A549 (cell line): ENCODE measurements around the gene TPBGL. TPM values are rescaled to one million over a fixed set of nuclear protein-coding genes. Genes with fewer than 3 reads are reported as not detected.

Experiments used
- ATAC-seq, 2 experiments: fragments of 200-7000 bp in 1 of 2; fragments of >200 bp in 1 of 2; cut with Nextera tagmentation in 1 of 2; cut with Tn5 transposase in 1 of 2; 3 replicates each; pipeline versions ENCODE4 v1.8.0 to v1.9.1; 2018 to 2020; ENCODE audit warnings: mild to moderate bottlenecking in 1 of 2, moderate library complexity in 1 of 2
- CTCF ChIA-PET: fragments of 300-600 bp; sonication (Branson Sonifier 250); formaldehyde crosslinking; extraction: SDS; loops from one replicate; lab custom pipeline; 2021; ENCODE audit warnings: antibody characterized with exemption, inconsistent platforms; lab: Yijun Ruan, JAX
- POLR2A ChIA-PET: fragments of 350-600 bp; formaldehyde crosslinking; extraction: SDS; loops from one replicate; lab custom pipeline; 2021; ENCODE audit warnings: antibody characterized with exemption, inconsistent platforms; lab: Yijun Ruan, JAX
- DNase-seq, 2 experiments: peaks; one replicate each; pipeline versions ENCODE4 v3.0.0 to v3.0.0-alpha.2; 2011 to 2016; ENCODE audit warnings: low read depth in 1 of 2, low spot score in 1 of 2
- FAIRE-seq: peaks from 2 replicates; lab custom pipeline; 2011; peaks lifted over from hg19 to GRCh38; lab: Jason Lieb, UNC
- H3K27ac ChIP-seq, 2 experiments: fragments of >200 bp; sonication (Bioruptor Twin); formaldehyde crosslinking; 3 replicates each; pipeline ENCODE4 v1.5.1; 2016 to 2017
- H3K4me1 ChIP-seq: fragments of >200 bp; sonication (Bioruptor Twin); formaldehyde crosslinking; 3 replicates; pipeline ENCODE4 v1.6.1; 2016
- H3K4me2 ChIP-seq: fragments of >200 bp; sonication (Bioruptor Twin); formaldehyde crosslinking; 3 replicates; pipeline ENCODE4 v1.6.1; 2016
- H3K4me3 ChIP-seq: fragments of >200 bp; sonication (Bioruptor Twin); formaldehyde crosslinking; 3 replicates; pipeline ENCODE4 v1.5.1; 2016
- H3K9me3 ChIP-seq: fragments of >200 bp; sonication (Bioruptor Twin); formaldehyde crosslinking; 3 replicates; pipeline ENCODE4 v1.6.1; 2016
- CBX8 ChIP-seq: fragments of 200-600 bp; sonication (generic); IDR thresholded peaks from 2 replicates; pipeline ENCODE4 v1.6.1; 2016
- CHD2 ChIP-seq: fragments of 150-350 bp; IDR thresholded peaks from 2 replicates; pipeline ENCODE4 v1.6.1; 2014; ENCODE audit warnings: low read length; ENCODE audit not compliant: partially characterized antibody
- EHMT2 ChIP-seq: fragments of 200-600 bp; sonication (generic); IDR thresholded peaks from 2 replicates; pipeline ENCODE4 v1.6.1; 2016; ENCODE audit warnings: antibody characterized with exemption, low read depth, mild to moderate bottlenecking, moderate library complexity
- FOSB ChIP-seq: fragments of 250-450 bp; sonication (Bioruptor Pico); IDR thresholded peaks from 2 replicates; pipeline ENCODE4 v1.5.0; 2020; ENCODE audit warnings: mild to moderate bottlenecking, moderate library complexity
- FOSL2 ChIP-seq, 2 experiments: fragments of 450-650 bp in 1 of 2; fragments of >200 bp in 1 of 2; sonication (Bioruptor Twin) in 1 of 2; formaldehyde crosslinking; IDR thresholded peaks; 2 replicates each; pipeline versions ENCODE4 v1.5.0 to v1.6.1; 2016 to 2020; ENCODE audit warnings: mild to moderate bottlenecking in 1 of 2, moderate library complexity in 1 of 2
- FOXS1 ChIP-seq: fragments of 250-450 bp; sonication (Bioruptor Pico); IDR thresholded peaks from 2 replicates; pipeline ENCODE4 v1.5.0; 2020; ENCODE audit warnings: mild to moderate bottlenecking, moderate library complexity
- GATA3 ChIP-seq: IDR thresholded peaks from 2 replicates; pipeline ENCODE4 v1.6.1; 2012; ENCODE audit warnings: borderline replicate concordance
- HOXB13 ChIP-seq: fragments of 250-450 bp; sonication (Bioruptor Pico); IDR thresholded peaks from 2 replicates; pipeline ENCODE4 v1.5.0; 2020; ENCODE audit warnings: low read depth, mild to moderate bottlenecking, moderate library complexity
- JUN ChIP-seq, 2 experiments: fragments of >200 bp; sonication (Bioruptor Twin); formaldehyde crosslinking; IDR thresholded peaks; 2 replicates in 1 of 2; 3 replicates in 1 of 2; pipeline ENCODE4 v1.6.1; 2016 to 2017
- KDM1A ChIP-seq: fragments of 200-600 bp; sonication (generic); IDR thresholded peaks from 2 replicates; pipeline ENCODE4 v1.6.1; 2016; ENCODE audit warnings: low read depth, mild to moderate bottlenecking
- KDM5A ChIP-seq: fragments of 200-600 bp; sonication (generic); IDR thresholded peaks from 2 replicates; pipeline ENCODE4 v1.6.1; 2016; ENCODE audit warnings: antibody characterized with exemption, mild to moderate bottlenecking
- MAFK ChIP-seq: fragments of 450-650 bp; IDR thresholded peaks from 2 replicates; pipeline ENCODE4 v1.6.1; 2014; ENCODE audit not compliant: partially characterized antibody
- MAZ ChIP-seq: fragments of 150-350 bp; IDR thresholded peaks from 2 replicates; pipeline ENCODE4 v1.6.1; 2014; ENCODE audit warnings: antibody characterized with exemption, low read depth, low read length, borderline replicate concordance
- MYC ChIP-seq: IDR thresholded peaks from 2 replicates; pipeline ENCODE4 v1.6.1; 2012; ENCODE audit warnings: mild to moderate bottlenecking, inconsistent platforms, low read length, improper control_type of control experiment, borderline replicate concordance
- NFE2L2 ChIP-seq: fragments of 150-350 bp; conservative IDR thresholded peaks from 2 replicates; pipeline ENCODE4 v1.6.1; 2014; ENCODE audit warnings: low read length
- RCOR1 ChIP-seq: fragments of 150-350 bp; IDR thresholded peaks from 2 replicates; pipeline ENCODE4 v1.6.1; 2014; ENCODE audit warnings: antibody characterized with exemption, low read length, low read depth
- RFX5 ChIP-seq: fragments of 450-650 bp; IDR thresholded peaks from 2 replicates; pipeline ENCODE4 v1.7.1; 2014; ENCODE audit warnings: antibody characterized with exemption, mild to moderate bottlenecking, moderate library complexity
- SREBF2 ChIP-seq: fragments of 450-650 bp; IDR thresholded peaks from 2 replicates; pipeline ENCODE4 v1.6.1; 2014; ENCODE audit warnings: mild to moderate bottlenecking, moderate library complexity
- ZFP36 ChIP-seq: fragments of 450-650 bp; IDR thresholded peaks from 2 replicates; pipeline ENCODE4 v1.6.1; 2014; ENCODE audit warnings: borderline replicate concordance; ENCODE audit not compliant: partially characterized antibody
- ZNF302 ChIP-seq: fragments of 250-450 bp; sonication (Bioruptor Pico); IDR thresholded peaks from 2 replicates; pipeline ENCODE4 v1.9.0; 2021; ENCODE audit warnings: inconsistent platforms, mild to moderate bottlenecking, moderate library complexity
- ZSCAN20 ChIP-seq: fragments of 250-450 bp; sonication (Bioruptor Pico); IDR thresholded peaks from 2 replicates; pipeline ENCODE4 v1.8.0; 2022; ENCODE audit warnings: mild to moderate bottlenecking, moderate library complexity
- WGBS: methylation state at CpG from one replicate; pipeline ENCODE4 v1.1.6; 2017; ENCODE audit errors: missing lambda C conversion rate; 5-methylcytosine and 5-hydroxymethylcytosine counted together
- polyA plus RNA-seq, 4 experiments: library from polyadenylated mRNA; depleted of rRNA in 3 of 4; stranded (reverse); fragments of >200 nt; fragmentation: RNase III in 1 of 4; extraction: RNeasy Plus Mini Kit Qiagen cat#74134 plus additional on column Dnase treatment in 1 of 4; gene quantifications; 2 replicates in 3 of 4; 3 replicates in 1 of 4; pipeline ENCODE4 v1.2.3, GENCODE V29; 2011 to 2017
- TF ChIP-seq, protein P1 (sequence below): fragments of 450-650 bp; IDR thresholded peaks from 2 replicates; pipeline ENCODE4 v1.6.1; 2014; ENCODE audit warnings: antibody characterized with exemption
- TF ChIP-seq, protein P2 (sequence below): fragments of >200 bp; sonication (Bioruptor Twin); formaldehyde crosslinking; IDR thresholded peaks from 3 replicates; pipeline ENCODE4 v1.6.1; 2016
- TF ChIP-seq, protein P3 (sequence below): IDR thresholded peaks from 2 replicates; pipeline ENCODE4 v1.6.1; 2012

The TPBGL gene
- polyA plus RNA-seq, 2 of the 4 experiments (the other 2 are of a cell fraction) = 0.03 to 0.12 TPM

DNA sequence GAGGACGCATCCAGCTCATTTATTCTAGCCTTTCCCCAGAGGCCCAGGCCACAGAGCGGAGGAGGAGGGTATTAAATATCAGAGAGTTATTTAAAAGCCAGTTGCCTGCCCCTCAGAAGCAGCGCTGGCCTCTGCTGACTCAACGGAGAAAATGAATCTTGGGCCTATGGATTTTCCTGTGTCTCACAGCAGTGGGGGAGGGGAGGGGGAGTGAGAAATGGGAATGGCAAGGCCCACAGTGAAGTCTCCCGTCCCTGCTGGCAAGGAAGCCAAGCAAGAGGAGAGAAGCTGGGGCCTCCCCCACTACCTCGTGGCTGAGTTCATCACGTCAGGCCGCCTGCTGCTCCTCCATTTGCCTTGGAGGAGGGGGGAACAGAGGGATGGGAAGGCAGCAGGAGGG is 4.5 kb upstream of the TPBGL start:
- ChIA-PET CTCF (interaction anchor here (1.9 to 19.6 kb wide), 5 partner anchors 10 to 212 kb away, joined by 5 to 445 read pairs (median 123); no protein-coding TSS in a partner anchor), POLR2A (no interaction called here)
- FAIRE-seq (no peak), ATAC-seq (no peak), DNase-seq (no peak)
- Histone ChIP-seq H3K4me3 (no peak overlapping the region), H3K4me1 (peaks cover 7% of the 10 kb centered on the region; the same call in 2 of the 3 replicates), H3K4me2 (no peak overlapping the region), H3K27ac (no peak overlapping the region), H3K9me3 (no peaks in the 10 kb centered on the region)
- 46% methylated on average over 8 of the region's 8 CpGs for WGBS
- TF ChIP-seq FOSB (CRISPR knock-in tag) (no peak), MAFK (no peak), ZNF302 (CRISPR knock-in tag) (no peak), CHD2 (no peak), MYC (no peak), HOXB13 (CRISPR knock-in tag) (no peak), GATA3 (no peak), KDM5A (no peak), ZFP36 (no peak), FOSL2 (IDR thresholded peaks at IDR 0.05) (no peak), FOSL2 (CRISPR knock-in tag; IDR thresholded peaks at IDR 0.05) (no peak), NFE2L2 (no peak), RCOR1 (no peak), KDM1A (no peak), ZSCAN20 (CRISPR knock-in tag) (no peak), CBX8 (no peak)
- TF ChIP-seq, protein P1, sequence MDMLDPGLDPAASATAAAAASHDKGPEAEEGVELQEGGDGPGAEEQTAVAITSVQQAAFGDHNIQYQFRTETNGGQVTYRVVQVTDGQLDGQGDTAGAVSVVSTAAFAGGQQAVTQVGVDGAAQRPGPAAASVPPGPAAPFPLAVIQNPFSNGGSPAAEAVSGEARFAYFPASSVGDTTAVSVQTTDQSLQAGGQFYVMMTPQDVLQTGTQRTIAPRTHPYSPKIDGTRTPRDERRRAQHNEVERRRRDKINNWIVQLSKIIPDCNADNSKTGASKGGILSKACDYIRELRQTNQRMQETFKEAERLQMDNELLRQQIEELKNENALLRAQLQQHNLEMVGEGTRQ = no peak
- TF ChIP-seq, protein P2, sequence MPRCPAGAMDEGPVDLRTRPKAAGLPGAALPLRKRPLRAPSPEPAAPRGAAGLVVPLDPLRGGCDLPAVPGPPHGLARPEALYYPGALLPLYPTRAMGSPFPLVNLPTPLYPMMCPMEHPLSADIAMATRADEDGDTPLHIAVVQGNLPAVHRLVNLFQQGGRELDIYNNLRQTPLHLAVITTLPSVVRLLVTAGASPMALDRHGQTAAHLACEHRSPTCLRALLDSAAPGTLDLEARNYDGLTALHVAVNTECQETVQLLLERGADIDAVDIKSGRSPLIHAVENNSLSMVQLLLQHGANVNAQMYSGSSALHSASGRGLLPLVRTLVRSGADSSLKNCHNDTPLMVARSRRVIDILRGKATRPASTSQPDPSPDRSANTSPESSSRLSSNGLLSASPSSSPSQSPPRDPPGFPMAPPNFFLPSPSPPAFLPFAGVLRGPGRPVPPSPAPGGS = no peak
- TF ChIP-seq, protein P3, sequence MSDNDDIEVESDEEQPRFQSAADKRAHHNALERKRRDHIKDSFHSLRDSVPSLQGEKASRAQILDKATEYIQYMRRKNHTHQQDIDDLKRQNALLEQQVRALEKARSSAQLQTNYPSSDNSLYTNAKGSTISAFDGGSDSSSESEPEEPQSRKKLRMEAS = no peak

DNA sequence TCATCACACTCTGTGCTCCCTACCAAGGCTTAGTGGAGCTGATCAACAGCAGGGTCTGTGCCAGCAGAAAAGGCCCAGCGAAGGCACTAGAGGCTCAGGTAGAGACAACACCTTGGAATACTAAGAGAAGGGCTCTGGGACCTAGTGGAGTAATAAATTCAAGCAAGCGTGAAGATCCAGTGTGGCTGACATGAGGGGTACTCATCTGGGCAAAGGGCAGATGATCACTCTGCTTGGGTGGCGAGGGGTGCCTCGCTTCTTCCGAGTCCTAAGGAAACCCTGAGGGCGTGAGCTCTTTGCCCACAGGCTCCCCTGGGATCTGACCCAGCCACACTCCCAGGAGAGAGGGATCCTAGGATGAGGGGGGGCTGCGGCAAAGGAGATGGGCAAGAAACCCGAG is 3.5 kb upstream of the TPBGL start:
- H3K4me1 ChIP-seq = peaks cover 7% of the 10 kb centered on the region; the same call in 2 of the 3 replicates
- ChIA-PET POLR2A (no interaction called here), CTCF (interaction anchor here (0.6 to 19.6 kb wide), 10 partner anchors 11 to 311 kb away, joined by 3 to 445 read pairs (median 24); no protein-coding TSS in a partner anchor)
- WGBS = 23% methylated on average over 8 of the region's 8 CpGs
- no peaks in the 10 kb centered on the region for H3K9me3 ChIP-seq
- DNase-seq (no peak), FAIRE-seq (no peak), ATAC-seq (no peak)
- no peak overlapping the region for H3K4me2 ChIP-seq
- H3K4me3 ChIP-seq = no peak overlapping the region
- no peak overlapping the region for H3K27ac ChIP-seq
- TF ChIP-seq SREBF2 = no peak
- no peak for TF ChIP-seq JUN (IDR thresholded peaks at IDR 0.05)
- no peak for TF ChIP-seq MAZ
- no peak for TF ChIP-seq EHMT2
- no peak for TF ChIP-seq RFX5
- no peak for TF ChIP-seq FOSB (CRISPR knock-in tag)
- no peak for TF ChIP-seq FOXS1 (CRISPR knock-in tag)
